Measurements from ENCODE around the gene DBNL.

DNA sequence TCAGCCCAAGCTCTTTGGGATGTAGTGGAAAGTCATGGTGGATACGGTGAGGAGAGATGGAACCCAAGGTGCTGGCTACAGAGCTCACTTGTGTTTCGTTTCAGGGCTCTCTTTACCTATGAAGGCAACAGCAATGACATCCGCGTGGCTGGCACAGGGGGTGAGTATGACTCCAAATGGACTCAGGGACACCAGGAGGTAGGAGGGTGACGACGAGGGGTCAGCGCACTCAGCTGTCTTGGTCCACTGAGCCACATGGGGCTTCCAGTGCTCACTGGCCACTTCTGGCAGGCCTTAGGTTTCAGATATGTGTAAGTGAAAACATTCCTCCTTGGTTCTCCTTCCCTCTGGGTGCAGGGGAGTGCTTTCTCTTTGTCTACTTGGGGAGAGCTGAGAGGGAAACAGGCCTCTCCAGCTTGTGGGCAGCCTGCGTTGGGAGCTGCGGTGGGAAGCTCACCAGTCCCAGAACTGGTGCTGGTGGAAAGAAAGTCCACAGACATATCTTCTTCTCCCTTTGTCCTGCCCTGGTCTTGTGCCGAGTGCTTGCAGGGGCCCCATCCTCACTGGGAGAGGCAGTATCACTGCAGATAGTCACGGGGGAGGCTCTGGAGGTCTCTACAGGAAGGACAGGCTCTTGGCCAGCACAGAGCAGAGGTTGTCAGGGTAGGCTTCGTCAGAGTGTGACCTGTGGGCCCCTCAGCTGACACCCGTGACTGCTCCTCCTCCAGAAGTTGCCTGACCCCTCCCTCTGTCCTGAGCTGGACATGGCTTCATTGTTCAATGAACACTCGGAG lies 5.8 kb downstream of the DBNL start:
- TF ChIP-seq EZH2 (IDR thresholded peaks at IDR 0.05; ENCODE audit: borderline replicate concordance, low read depth, low read length, poor library complexity, severe bottlenecking) (no peak), CTCF (conservative IDR thresholded peaks at IDR 0.05; ENCODE audit: low read depth, low read length) (no peak)

Measured in A673 (cell line).